A549 (cell line): ENCODE measurements around the gene HSF2BP. TPM values are rescaled to one million over a fixed set of nuclear protein-coding genes. Genes with fewer than 3 reads are reported as not detected.
A peak's percentile ranks its signal among the peaks of the same experiment; 100 is the strongest.

Source experiments
- ATAC-seq, 2 experiments: fragments of 200-7000 bp in 1 of 2; fragments of >200 bp in 1 of 2; cut with Nextera tagmentation in 1 of 2; cut with Tn5 transposase in 1 of 2; 3 replicates each; pipeline versions ENCODE4 v1.8.0 to v1.9.1; 2018 to 2020; ENCODE audit warnings: mild to moderate bottlenecking in 1 of 2, moderate library complexity in 1 of 2
- CTCF ChIA-PET: fragments of 300-600 bp; sonication (Branson Sonifier 250); formaldehyde crosslinking; extraction: SDS; loops from one replicate; lab custom pipeline; 2021; ENCODE audit warnings: antibody characterized with exemption, inconsistent platforms; lab: Yijun Ruan, JAX
- POLR2A ChIA-PET: fragments of 350-600 bp; formaldehyde crosslinking; extraction: SDS; loops from one replicate; lab custom pipeline; 2021; ENCODE audit warnings: antibody characterized with exemption, inconsistent platforms; lab: Yijun Ruan, JAX
- DNase-seq, 2 experiments: peaks; one replicate each; pipeline versions ENCODE4 v3.0.0 to v3.0.0-alpha.2; 2011 to 2016; ENCODE audit warnings: low read depth in 1 of 2, low spot score in 1 of 2
- FAIRE-seq: peaks from 2 replicates; lab custom pipeline; 2011; peaks lifted over from hg19 to GRCh38; lab: Jason Lieb, UNC
- H3K27ac ChIP-seq, 2 experiments: fragments of >200 bp; sonication (Bioruptor Twin); formaldehyde crosslinking; 3 replicates each; pipeline ENCODE4 v1.5.1; 2016 to 2017
- H3K4me1 ChIP-seq: fragments of >200 bp; sonication (Bioruptor Twin); formaldehyde crosslinking; 3 replicates; pipeline ENCODE4 v1.6.1; 2016
- H3K4me2 ChIP-seq: fragments of >200 bp; sonication (Bioruptor Twin); formaldehyde crosslinking; 3 replicates; pipeline ENCODE4 v1.6.1; 2016
- H3K4me3 ChIP-seq: fragments of >200 bp; sonication (Bioruptor Twin); formaldehyde crosslinking; 3 replicates; pipeline ENCODE4 v1.5.1; 2016
- H3K9me3 ChIP-seq: fragments of >200 bp; sonication (Bioruptor Twin); formaldehyde crosslinking; 3 replicates; pipeline ENCODE4 v1.6.1; 2016
- ATOH8 ChIP-seq: fragments of 250-450 bp; sonication (Bioruptor Pico); IDR thresholded peaks from 2 replicates; pipeline ENCODE4 v1.5.0; 2020; ENCODE audit warnings: low read depth, mild to moderate bottlenecking, moderate library complexity
- CHD2 ChIP-seq: fragments of 150-350 bp; IDR thresholded peaks from 2 replicates; pipeline ENCODE4 v1.6.1; 2014; ENCODE audit warnings: low read length; ENCODE audit not compliant: partially characterized antibody
- EHF ChIP-seq: fragments of 250-450 bp; sonication (Bioruptor Pico); IDR thresholded peaks from 2 replicates; pipeline ENCODE4 v1.5.0; 2020; ENCODE audit warnings: mild to moderate bottlenecking
- EHMT2 ChIP-seq: fragments of 200-600 bp; sonication (generic); IDR thresholded peaks from 2 replicates; pipeline ENCODE4 v1.6.1; 2016; ENCODE audit warnings: antibody characterized with exemption, low read depth, mild to moderate bottlenecking, moderate library complexity
- EP300 ChIP-seq, 2 experiments: fragments of >200 bp; sonication (Bioruptor Twin); formaldehyde crosslinking; IDR thresholded peaks; 2 replicates in 1 of 2; 3 replicates in 1 of 2; pipeline ENCODE4 v1.6.1; 2016 to 2017
- ESRRA ChIP-seq: fragments of 150-350 bp; IDR thresholded peaks from 2 replicates; pipeline ENCODE4 v1.6.1; 2014; ENCODE audit warnings: mild to moderate bottlenecking, low read length, borderline replicate concordance
- FOSB ChIP-seq: fragments of 250-450 bp; sonication (Bioruptor Pico); IDR thresholded peaks from 2 replicates; pipeline ENCODE4 v1.5.0; 2020; ENCODE audit warnings: mild to moderate bottlenecking, moderate library complexity
- FOSL2 ChIP-seq, 2 experiments: fragments of 450-650 bp in 1 of 2; fragments of >200 bp in 1 of 2; sonication (Bioruptor Twin) in 1 of 2; formaldehyde crosslinking; IDR thresholded peaks; 2 replicates each; pipeline versions ENCODE4 v1.5.0 to v1.6.1; 2016 to 2020; ENCODE audit warnings: mild to moderate bottlenecking in 1 of 2, moderate library complexity in 1 of 2
- FOXS1 ChIP-seq: fragments of 250-450 bp; sonication (Bioruptor Pico); IDR thresholded peaks from 2 replicates; pipeline ENCODE4 v1.5.0; 2020; ENCODE audit warnings: mild to moderate bottlenecking, moderate library complexity
- GATA3 ChIP-seq: IDR thresholded peaks from 2 replicates; pipeline ENCODE4 v1.6.1; 2012; ENCODE audit warnings: borderline replicate concordance
- HDAC2 ChIP-seq: fragments of 200-600 bp; sonication (generic); IDR thresholded peaks from 2 replicates; pipeline ENCODE4 v1.6.1; 2016
- HOXB13 ChIP-seq: fragments of 250-450 bp; sonication (Bioruptor Pico); IDR thresholded peaks from 2 replicates; pipeline ENCODE4 v1.5.0; 2020; ENCODE audit warnings: low read depth, mild to moderate bottlenecking, moderate library complexity
- MYC ChIP-seq: IDR thresholded peaks from 2 replicates; pipeline ENCODE4 v1.6.1; 2012; ENCODE audit warnings: mild to moderate bottlenecking, inconsistent platforms, low read length, improper control_type of control experiment, borderline replicate concordance
- NFE2L2 ChIP-seq: fragments of 150-350 bp; conservative IDR thresholded peaks from 2 replicates; pipeline ENCODE4 v1.6.1; 2014; ENCODE audit warnings: low read length
- RARB ChIP-seq: fragments of 250-450 bp; sonication (Bioruptor Pico); IDR thresholded peaks from 2 replicates; pipeline ENCODE4 v1.8.0; 2021; ENCODE audit warnings: mild to moderate bottlenecking, moderate library complexity
- RCOR1 ChIP-seq: fragments of 150-350 bp; IDR thresholded peaks from 2 replicates; pipeline ENCODE4 v1.6.1; 2014; ENCODE audit warnings: antibody characterized with exemption, low read length, low read depth
- REST ChIP-seq: fragments of 200-600 bp; sonication (generic); IDR thresholded peaks from 2 replicates; pipeline ENCODE4 v1.6.1; 2016; ENCODE audit warnings: antibody characterized with exemption, mild to moderate bottlenecking, moderate library complexity
- RFX5 ChIP-seq: fragments of 450-650 bp; IDR thresholded peaks from 2 replicates; pipeline ENCODE4 v1.7.1; 2014; ENCODE audit warnings: antibody characterized with exemption, mild to moderate bottlenecking, moderate library complexity
- RNF2 ChIP-seq: fragments of 200-600 bp; sonication (generic); IDR thresholded peaks from 2 replicates; pipeline ENCODE4 v1.6.1; 2016; ENCODE audit warnings: low read depth, mild to moderate bottlenecking, antibody characterized with exemption, moderate library complexity, borderline replicate concordance
- SREBF2 ChIP-seq: fragments of 450-650 bp; IDR thresholded peaks from 2 replicates; pipeline ENCODE4 v1.6.1; 2014; ENCODE audit warnings: mild to moderate bottlenecking, moderate library complexity
- TFCP2L1 ChIP-seq: fragments of 250-450 bp; sonication (Bioruptor Pico); IDR thresholded peaks from 2 replicates; pipeline ENCODE4 v1.5.0; 2021; ENCODE audit warnings: mild to moderate bottlenecking
- ZFP36 ChIP-seq: fragments of 450-650 bp; IDR thresholded peaks from 2 replicates; pipeline ENCODE4 v1.6.1; 2014; ENCODE audit warnings: borderline replicate concordance; ENCODE audit not compliant: partially characterized antibody
- WGBS: methylation state at CpG from one replicate; pipeline ENCODE4 v1.1.6; 2017; ENCODE audit errors: missing lambda C conversion rate; 5-methylcytosine and 5-hydroxymethylcytosine counted together
- polyA plus RNA-seq, 4 experiments: library from polyadenylated mRNA; depleted of rRNA in 3 of 4; stranded (reverse); fragments of >200 nt; fragmentation: RNase III in 1 of 4; extraction: RNeasy Plus Mini Kit Qiagen cat#74134 plus additional on column Dnase treatment in 1 of 4; gene quantifications; 2 replicates in 3 of 4; 3 replicates in 1 of 4; pipeline ENCODE4 v1.2.3, GENCODE V29; 2011 to 2017

HSF2BP gene
- polyA plus RNA-seq, 2 of the 4 experiments (the other 2 are of a cell fraction) = 1.7 to 3.1 TPM

GRCh38 chr21:43658769-43659135, 536 bp downstream of the HSF2BP start:
- CTCF ChIA-PET = interaction anchor here (0.9 to 2.4 kb wide), 2 partner anchors 13 to 27 kb away, joined by 3 to 8 read pairs; no protein-coding TSS in a partner anchor
- H3K9me3 ChIP-seq = no peaks in the 10 kb centered on the region
- H3K4me3 ChIP-seq = peak overlapping the region; percentile 98
- H3K4me2 ChIP-seq = peak overlapping the region; percentile 72
- POLR2A ChIA-PET = no interaction called here
- H3K4me1 ChIP-seq = peaks cover 34% of the 10 kb centered on the region; the same call in 2 of the 3 replicates
- DNase-seq = no peak
- H3K27ac ChIP-seq = peak overlapping the region; percentile 93 to 95
- WGBS = 88% methylated on average over 2 of the region's 23 CpGs
- no peak for FAIRE-seq
- no peak for ATAC-seq
- TF ChIP-seq FOXS1 (CRISPR knock-in tag) = no peak
- no peak for TF ChIP-seq FOSB (CRISPR knock-in tag)
- TF ChIP-seq REST = no peak
- no peak for TF ChIP-seq ZFP36
- TF ChIP-seq ESRRA = no peak
- TF ChIP-seq MYC = no peak
- TF ChIP-seq GATA3 = no peak
- TF ChIP-seq TFCP2L1 (CRISPR knock-in tag) = no peak
- no peak for TF ChIP-seq EHMT2
- no peak for TF ChIP-seq CHD2
- TF ChIP-seq RFX5 = no peak
- no peak for TF ChIP-seq EHF (CRISPR knock-in tag)
- no peak for TF ChIP-seq SREBF2
- TF ChIP-seq RNF2 = no peak
- TF ChIP-seq EP300 (IDR thresholded peaks at IDR 0.05) = no peak
- no peak for TF ChIP-seq NFE2L2
- no peak for TF ChIP-seq RARB (CRISPR knock-in tag)
- no peak for TF ChIP-seq RCOR1

GRCh38 chr21:43658088-43658741, 1.1 kb downstream of the HSF2BP start:
- CTCF ChIA-PET = interaction anchor here (0.9 to 2.4 kb wide), 2 partner anchors 12 to 27 kb away, joined by 3 to 8 read pairs; no protein-coding TSS in a partner anchor

More at GRCh38 chr21:43658088-43658741, 1.1 kb downstream of the HSF2BP start:
- no peak overlapping the region for H3K4me3 ChIP-seq
- H3K9me3 ChIP-seq = no peaks in the 10 kb centered on the region
- H3K4me1 ChIP-seq = peaks cover 34% of the 10 kb centered on the region; the same call in 2 of the 3 replicates
- no peak for TF ChIP-seq ATOH8 (CRISPR knock-in tag)
- TF ChIP-seq HDAC2 = no peak
- TF ChIP-seq CHD2 = no peak
- no peak for TF ChIP-seq FOSL2 (IDR thresholded peaks at IDR 0.05)
- TF ChIP-seq FOSL2 (CRISPR knock-in tag; IDR thresholded peaks at IDR 0.05) = no peak
- no peak for TF ChIP-seq HOXB13 (CRISPR knock-in tag)
- no peak for TF ChIP-seq RNF2
- 93% methylated on average over 40 of the region's 48 CpGs for WGBS
- no peak overlapping the region for H3K4me2 ChIP-seq
- POLR2A ChIA-PET = no interaction called here
- FAIRE-seq = no peak
- peak overlapping the region; percentile 93 to 95; a peak in 5 of 6 replicates for H3K27ac ChIP-seq
- ATAC-seq = no peak
- no peak for DNase-seq
